GM13977 (cell line): ENCODE data around the gene TIMM17B.

Experiments
- DNase-seq: peaks from one replicate; pipeline ENCODE4 v3.0.0; 2012; ENCODE audit warnings: low spot score
- CTCF ChIP-seq: IDR thresholded peaks from 2 replicates; pipeline ENCODE4 v1.5.1; 2012; ENCODE audit warnings: mild to moderate bottlenecking, control low read depth; ENCODE audit not compliant: insufficient read depth; ENCODE audit errors: extremely low read depth, missing control alignments
- in situ Hi-C: fragments of 300-500 bp; cut with MboI; formaldehyde crosslinking; loops from one replicate; pipeline ENCODE4 v1.12.0; 2022; ENCODE audit warnings: low sequenced_read_pairs, low pct_unique_long_range_greater_than_20kb, mixed read lengths, inconsistent platforms; ENCODE audit not compliant: unreplicated experiment

TIMM17B gene

GRCh38 chrX:48919360-48919841, 21.8 kb upstream of the TIMM17B start:
- in situ Hi-C loops: no loop called here
- TF ChIP-seq CTCF: no peak
- no peak for DNase-seq

- in situ Hi-C loops: no loop called here
- DNase-seq: peak; percentile 91
- TF ChIP-seq CTCF: no peak
Measured at GRCh38 chrX:48918643-48919340, 21.2 kb upstream of the TIMM17B start, which contains the start of gene PIM2. TSS of gene PIM2 (minus strand) at chrX:48919024. CDS start at chrX:48918834, 190 bp downstream.

DNA sequence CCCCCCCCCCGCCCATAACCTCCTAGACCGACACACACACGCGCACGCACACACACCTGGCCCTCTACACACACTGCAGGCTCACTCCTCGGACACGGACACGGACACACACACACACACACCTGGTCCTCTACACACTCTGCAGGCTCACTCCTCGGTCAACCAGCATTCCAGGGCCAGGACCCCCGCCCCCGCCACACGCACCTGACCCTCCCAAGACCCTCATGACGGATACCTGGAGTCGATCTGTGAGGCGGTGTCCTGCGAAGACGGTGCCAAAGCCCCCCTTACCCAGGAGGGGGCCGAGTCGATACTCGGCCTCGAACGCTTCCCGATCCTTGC, 20.7 kb upstream of the TIMM17B start:
- DNase-seq: no peak
- no peak for TF ChIP-seq CTCF
- in situ Hi-C loops: no loop called here

GRCh38 chrX:48917139-48918001, 19.8 kb upstream of the TIMM17B start:
- DNase-seq: peak; percentile 82
- TF ChIP-seq CTCF: peak; percentile 71
- in situ Hi-C loops: no loop called here

DNA sequence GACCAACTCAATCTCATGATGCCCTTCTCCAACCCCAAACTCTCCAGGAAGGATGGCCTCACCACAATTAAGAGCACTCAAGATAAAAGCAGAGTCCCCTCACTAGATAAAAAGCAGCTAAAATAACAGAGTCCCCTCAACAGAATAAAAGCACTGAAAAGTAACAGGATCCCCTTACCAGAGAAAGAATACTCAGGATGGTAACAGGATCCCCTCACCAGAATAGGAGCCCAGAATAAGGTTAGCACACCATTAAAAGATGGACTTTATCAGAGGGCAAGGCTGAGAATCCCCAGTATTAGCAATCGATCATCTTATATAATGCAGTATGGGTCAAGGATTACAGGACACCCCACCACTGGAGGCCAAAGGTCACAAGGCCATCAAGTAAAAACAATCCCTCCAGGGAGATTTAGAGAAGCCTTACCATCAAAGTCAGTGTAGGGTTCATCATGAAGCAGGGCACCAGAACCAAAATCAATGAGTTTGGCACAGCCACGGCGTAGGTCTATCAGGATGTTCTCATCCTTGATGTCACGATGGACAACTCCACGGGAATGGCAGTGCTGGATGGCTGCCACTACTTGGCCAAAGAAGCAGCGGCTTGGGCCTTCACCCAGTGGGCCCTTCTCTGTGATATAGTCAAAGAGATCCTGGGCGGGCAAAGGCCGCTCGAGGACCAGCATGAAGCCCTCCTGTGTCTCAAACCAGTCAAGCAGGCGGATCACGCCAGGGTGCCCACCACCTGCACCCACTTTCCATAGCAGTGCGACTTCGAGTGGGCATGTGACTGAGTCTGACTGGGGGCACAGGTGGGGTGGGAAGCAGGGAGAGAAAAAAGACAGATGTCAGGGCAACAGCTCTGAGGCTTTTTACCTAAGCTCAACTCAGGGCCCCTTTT, 17.3 kb upstream of the TIMM17B start:
- DNase-seq: no peak
- in situ Hi-C loops: no loop called here
- TF ChIP-seq CTCF: no peak
